T-helper 22 cell (primary cell): Measurements from ENCODE around the gene ZFPM1.

Experiments used
- DNase-seq: peaks from one replicate; pipeline ENCODE4 v3.0.0-alpha.2; 2020; ENCODE audit warnings: low read depth

ZFPM1 gene

GRCh38 chr16:88434353-88434690, 18.8 kb upstream of the ZFPM1 start:
- DNase-seq, result no peak

- DNase-seq, result no peak
These were observed 18.3 kb upstream of the ZFPM1 start for GRCh38 chr16:88434746-88435145.

GRCh38 chr16:88435437-88436355, 17.4 kb upstream of the ZFPM1 start:
- no peak for DNase-seq

- no peak for DNase-seq
These were observed 16.3 kb upstream of the ZFPM1 start for GRCh38 chr16:88436796-88437195.

- peak; percentile 16 for DNase-seq
These were observed 15.6 kb upstream of the ZFPM1 start for GRCh38 chr16:88437367-88437964.

- no peak for DNase-seq
These were observed 14.8 kb upstream of the ZFPM1 start for GRCh38 chr16:88438084-88438870.

- DNase-seq, result no peak
These were observed 14.1 kb upstream of the ZFPM1 start for GRCh38 chr16:88439016-88439415.

GRCh38 chr16:88439706-88440105, 13.4 kb upstream of the ZFPM1 start:
- no peak for DNase-seq

GRCh38 chr16:88440111-88440510, 13.0 kb upstream of the ZFPM1 start:
- no peak for DNase-seq

GRCh38 chr16:88440686-88441405, 12.2 kb upstream of the ZFPM1 start:
- no peak for DNase-seq

GRCh38 chr16:88441460-88441859, 11.6 kb upstream of the ZFPM1 start:
- no peak for DNase-seq

GRCh38 chr16:88442383-88442726, 10.7 kb upstream of the ZFPM1 start:
- DNase-seq, result no peak

- peak; percentile 52 for DNase-seq
These were observed 10.1 kb upstream of the ZFPM1 start for GRCh38 chr16:88442727-88443576.

- DNase-seq, result no peak
These were observed 8.1 kb upstream of the ZFPM1 start for GRCh38 chr16:88444826-88445582.

- DNase-seq, result no peak
These were observed 7.5 kb upstream of the ZFPM1 start for GRCh38 chr16:88445583-88445960.

- no peak for DNase-seq
These were observed 7.0 kb upstream of the ZFPM1 start for GRCh38 chr16:88446061-88446460.

- no peak for DNase-seq
These were observed 6.3 kb upstream of the ZFPM1 start for GRCh38 chr16:88446736-88447135.

- DNase-seq, result no peak
These were observed 5.2 kb upstream of the ZFPM1 start for GRCh38 chr16:88447881-88448280.

- no peak for DNase-seq
These were observed 4.4 kb upstream of the ZFPM1 start for GRCh38 chr16:88448461-88449266.

- no peak for DNase-seq
These were observed 3.9 kb upstream of the ZFPM1 start for GRCh38 chr16:88449267-88449561.
